Left hindlimb (tissue), 1 donor: ENCODE results near the gene GNRHR.
"Not testable (repeated sequence)": the region's sequence is repeated elsewhere in the genome, so short reads cannot be mapped to it uniquely, and the experiment has no call there.

Source experiments
- DNase-seq: peaks from one replicate; pipeline ENCODE4 v3.0.0-alpha.2; 2018

Gene GNRHR, protein sequence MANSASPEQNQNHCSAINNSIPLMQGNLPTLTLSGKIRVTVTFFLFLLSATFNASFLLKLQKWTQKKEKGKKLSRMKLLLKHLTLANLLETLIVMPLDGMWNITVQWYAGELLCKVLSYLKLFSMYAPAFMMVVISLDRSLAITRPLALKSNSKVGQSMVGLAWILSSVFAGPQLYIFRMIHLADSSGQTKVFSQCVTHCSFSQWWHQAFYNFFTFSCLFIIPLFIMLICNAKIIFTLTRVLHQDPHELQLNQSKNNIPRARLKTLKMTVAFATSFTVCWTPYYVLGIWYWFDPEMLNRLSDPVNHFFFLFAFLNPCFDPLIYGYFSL

DNA sequence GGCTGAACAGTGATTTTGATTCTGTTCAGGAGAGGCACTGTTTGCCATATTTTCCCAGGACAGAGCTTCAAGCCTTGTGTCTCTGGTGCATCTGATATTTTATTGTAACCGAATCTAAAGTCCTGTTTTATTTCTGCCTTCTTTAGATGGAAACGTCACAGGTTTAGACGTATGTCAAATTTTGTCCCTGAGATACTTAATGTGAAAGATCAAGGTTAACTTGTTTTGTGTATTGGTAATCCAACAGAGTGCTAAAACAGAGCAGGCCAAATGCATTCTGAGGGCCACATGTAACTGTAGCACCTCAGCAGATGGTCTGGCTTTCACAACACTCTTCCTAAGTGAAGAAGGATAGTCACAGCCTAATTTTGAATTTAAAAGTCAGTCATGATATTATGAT, at the start of gene GNRHR:
TSS of gene GNRHR (minus strand) at position 101 of the 400 bp plus-strand sequence. CDS start at position 48, 53 bp downstream.
- DNase-seq = no peak

- DNase-seq = no peak
Observed at GRCh38 chr4:67796810-67797209, 42.6 kb upstream of the GNRHR start.

- no peak for DNase-seq
Observed at GRCh38 chr4:67790721-67791120, 36.5 kb upstream of the GNRHR start.

DNA sequence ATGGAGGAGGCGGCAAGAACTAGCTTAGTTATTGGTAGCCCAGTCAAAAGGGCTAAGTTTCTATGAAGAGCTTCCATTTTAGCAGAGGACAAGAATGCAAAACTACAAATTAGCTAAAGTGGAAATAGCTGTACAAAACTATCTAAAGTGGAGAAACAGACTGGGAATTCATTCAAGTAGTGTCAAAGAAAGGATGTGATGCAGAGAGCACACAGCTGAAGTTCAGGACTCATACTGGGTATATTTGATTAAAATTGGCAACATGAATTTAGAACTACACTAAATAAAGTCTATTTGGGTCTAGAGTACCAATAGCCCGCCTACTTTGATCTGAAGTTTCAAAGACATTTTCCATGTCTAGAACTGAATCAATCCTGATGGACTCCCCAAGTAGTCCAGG, 33.1 kb upstream of the GNRHR start:
- DNase-seq = no peak

- no peak for DNase-seq
Observed at GRCh38 chr4:67785528-67785927, 31.3 kb upstream of the GNRHR start.

DNA sequence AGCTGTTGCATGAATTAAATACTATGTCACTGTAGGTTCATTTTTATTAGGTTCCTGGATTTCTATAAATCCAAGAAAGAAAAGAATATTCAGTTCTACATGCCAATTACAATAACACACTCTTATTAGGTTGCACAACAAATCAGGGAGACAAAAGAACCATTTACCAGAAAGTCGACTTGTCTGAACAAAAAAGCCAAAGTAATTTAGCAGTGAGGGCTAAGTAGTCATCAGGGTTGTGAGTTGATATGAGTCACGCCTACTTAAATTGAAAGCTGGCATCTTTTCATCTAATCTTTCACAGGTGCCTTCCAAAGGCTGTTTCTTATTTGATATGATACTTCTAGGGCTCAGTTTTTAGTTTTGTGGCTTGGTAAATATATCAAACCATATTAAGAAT, 25.4 kb upstream of the GNRHR start:
- no peak for DNase-seq

GRCh38 chr4:67776746-67777145, 22.6 kb upstream of the GNRHR start:
- DNase-seq = no peak

- no peak for DNase-seq
Observed at GRCh38 chr4:67770422-67770821, 16.2 kb upstream of the GNRHR start.

DNA sequence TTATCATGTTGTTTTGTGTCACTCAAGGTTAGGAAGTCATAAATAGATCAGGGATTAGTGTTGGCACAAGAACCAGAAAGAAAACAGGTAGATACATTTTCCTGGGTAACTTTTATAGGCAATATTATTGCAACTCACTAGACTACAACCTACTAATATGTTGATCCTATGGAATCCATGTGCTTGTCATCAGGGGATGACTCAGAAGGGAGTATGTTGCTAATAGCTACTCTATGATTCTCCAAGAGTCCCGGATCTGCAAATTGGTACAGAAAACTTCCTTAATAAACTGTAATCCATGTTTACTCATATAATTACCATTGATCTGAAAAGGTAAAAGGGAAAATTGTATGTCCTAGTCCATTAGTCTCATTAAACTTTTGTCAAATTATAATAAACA, 11.7 kb upstream of the GNRHR start:
- DNase-seq = no peak

DNA sequence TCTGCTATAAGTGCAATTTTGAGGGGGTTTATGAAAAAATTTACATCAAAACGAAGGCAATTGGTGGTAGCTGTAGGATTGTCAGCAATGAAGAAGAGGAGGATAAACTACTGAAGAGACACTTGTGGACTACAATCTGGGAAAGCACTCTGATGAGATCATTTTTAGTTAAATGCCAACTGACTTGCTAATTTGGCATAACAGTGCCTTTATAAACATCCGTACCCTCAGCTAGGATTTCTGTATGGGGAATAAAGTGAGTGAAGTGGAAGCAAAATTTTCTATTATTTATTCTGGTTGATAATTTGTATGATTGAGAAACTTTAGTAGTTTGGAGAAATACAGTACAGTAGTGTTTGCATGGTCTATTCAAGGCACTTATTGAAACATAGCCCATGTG, 11.2 kb upstream of the GNRHR start:
- DNase-seq = no peak

DNA sequence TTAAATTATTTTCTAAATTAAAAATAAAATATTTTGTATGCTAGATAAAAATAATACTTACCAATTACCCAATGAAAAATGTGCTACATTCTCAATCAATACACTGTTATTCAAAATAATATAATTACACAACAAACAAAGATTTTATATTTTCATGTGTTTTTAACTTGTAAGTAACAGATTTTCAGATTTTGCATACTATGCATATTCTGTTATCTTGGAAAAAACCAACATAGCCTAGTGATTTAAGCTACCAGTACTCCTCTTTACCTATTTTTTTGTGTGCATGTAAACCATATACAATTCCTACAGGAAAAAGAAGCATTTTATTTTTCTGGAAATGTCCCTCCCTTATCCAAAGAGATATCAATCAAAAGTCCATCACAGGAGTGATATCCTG, 10.0 kb upstream of the GNRHR start:
- DNase-seq = no peak

- DNase-seq = no peak
Observed at GRCh38 chr4:67762086-67762485, 7.9 kb upstream of the GNRHR start.

DNA sequence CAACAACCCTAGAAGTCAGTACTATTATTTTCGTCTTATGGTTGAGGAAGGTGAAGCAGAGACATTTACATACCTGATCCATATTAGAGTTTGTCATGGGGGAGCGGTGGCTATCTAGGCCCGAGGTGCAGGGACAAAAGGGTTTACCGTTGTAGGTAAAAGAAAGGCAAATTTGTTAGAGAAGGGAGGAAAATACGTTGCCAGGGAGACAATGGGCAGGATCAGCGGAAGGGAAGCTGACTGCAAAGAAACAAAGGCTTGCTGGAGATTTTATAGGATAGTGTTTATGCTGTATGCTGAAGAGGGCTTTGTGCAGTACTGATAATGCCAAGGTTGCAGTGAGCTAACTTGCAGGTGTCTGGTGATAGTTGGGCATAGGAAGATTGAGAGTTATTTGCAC, 2.8 kb upstream of the GNRHR start:
- not testable (repeated sequence) for DNase-seq

DNA sequence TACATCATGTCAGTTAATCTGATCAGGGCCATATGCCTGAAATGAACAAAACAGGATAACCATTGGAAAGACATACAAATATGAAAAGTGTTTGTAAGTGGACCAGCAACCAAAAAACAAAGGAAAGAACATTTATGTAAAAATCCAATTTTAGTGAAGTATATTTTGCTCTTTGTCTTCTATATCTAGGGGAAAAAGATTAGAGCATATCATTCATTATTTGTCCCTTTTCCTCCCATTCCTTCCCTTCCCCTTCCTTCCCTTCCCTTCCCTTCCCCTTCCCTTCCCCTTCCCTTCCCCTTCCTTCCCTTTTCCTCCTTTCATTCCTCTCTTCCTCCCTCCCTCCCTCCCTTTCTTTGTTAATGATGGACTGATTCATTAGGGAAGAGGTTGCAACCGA, 1.8 kb upstream of the GNRHR start:
- DNase-seq = no peak

DNA sequence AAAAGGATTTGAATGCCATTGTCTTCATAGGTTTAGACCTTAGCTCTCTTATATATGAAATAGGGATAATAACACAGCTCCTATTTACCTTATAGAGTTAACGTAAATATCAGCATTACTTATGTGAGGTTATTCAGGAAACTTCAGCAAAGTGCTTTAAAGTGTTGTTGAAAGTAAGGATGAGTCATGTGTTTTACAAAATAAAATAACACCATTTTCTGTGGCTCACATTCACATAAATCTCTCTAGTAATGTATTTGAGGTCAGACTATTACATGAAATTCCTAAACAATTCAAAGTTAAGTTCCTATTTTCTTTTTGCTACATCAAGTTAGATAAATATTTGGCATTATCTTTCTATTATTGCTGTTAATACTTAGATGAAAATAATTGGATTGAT, 2.9 kb downstream of the GNRHR start:
- no peak for DNase-seq

DNA sequence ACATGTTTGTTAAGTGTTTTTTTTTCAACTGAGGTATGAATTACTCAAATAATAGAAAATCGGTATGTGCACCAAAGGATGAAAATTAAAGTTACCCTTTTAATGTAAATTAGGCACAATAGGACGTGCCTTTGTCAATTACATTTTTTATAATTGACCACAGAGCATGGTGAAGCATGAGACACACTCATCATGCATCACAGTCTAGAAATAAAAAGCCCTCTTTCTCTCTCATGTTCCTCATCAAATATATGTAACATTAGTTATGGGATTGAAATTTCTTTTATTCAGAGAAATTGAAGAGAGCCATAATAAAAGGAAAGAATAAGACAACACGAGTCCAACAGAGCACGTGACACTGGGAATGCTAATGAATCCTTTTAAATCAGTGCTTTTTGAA, 3.5 kb downstream of the GNRHR start:
- no peak for DNase-seq

GRCh38 chr4:67749286-67749685, 4.9 kb downstream of the GNRHR start:
- no peak for DNase-seq

DNA sequence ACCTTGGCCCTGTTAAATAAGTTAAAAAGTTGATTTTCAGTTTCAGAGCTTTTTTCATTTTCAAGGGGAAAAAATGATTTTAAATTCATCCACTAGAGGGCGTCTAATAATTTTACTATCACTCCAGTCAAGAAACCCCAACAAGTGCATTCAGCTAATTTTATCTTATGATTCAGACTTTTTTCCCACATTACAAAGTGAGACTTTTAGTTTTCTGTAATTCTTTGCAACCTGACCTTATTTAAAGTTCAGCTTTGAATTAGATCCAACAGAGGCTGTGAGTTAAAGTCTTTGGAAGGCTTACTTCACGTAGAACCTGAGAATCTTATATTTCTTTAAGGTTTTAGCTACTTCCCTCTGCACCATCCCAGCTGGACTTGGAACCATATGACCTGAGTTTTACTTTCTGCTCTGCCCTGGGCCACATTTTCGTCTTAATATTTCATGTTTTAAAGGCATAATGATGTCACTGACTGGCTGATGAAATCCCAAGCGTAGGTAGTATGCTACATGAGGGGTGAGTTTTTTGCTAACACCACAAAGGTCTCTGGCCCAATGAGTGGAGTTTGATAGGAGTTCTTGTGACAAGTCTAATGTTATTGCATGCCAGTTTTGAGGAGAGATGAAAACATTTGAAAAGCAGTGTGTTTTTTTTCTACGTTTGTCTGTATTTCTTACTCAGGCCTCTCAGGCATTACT, 7.2 kb downstream of the GNRHR start:
- DNase-seq = no peak

GRCh38 chr4:67744561-67745283, 9.5 kb downstream of the GNRHR start:
- no peak for DNase-seq

- DNase-seq = no peak
Observed at GRCh38 chr4:67743194-67743593, 11.0 kb downstream of the GNRHR start.

DNA sequence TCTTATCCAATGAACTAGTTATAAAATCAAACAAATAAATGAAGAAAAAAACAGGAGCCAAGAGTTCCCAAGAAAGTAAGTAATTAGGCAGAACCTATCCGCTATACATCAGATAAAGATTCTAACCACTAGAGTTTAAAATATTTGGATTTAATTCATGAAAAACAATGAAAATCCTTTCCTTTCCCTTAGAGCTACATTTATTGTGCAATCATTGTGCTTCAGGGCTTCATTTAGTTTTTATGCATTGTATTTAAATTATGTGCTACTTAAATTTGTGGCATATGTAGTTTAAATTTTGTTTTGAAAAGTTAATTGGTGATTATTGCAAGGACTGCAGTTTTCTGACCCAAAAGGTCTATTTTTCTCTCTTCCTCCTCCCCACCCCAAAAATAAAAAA, 17.9 kb downstream of the GNRHR start:
- no peak for DNase-seq

DNA sequence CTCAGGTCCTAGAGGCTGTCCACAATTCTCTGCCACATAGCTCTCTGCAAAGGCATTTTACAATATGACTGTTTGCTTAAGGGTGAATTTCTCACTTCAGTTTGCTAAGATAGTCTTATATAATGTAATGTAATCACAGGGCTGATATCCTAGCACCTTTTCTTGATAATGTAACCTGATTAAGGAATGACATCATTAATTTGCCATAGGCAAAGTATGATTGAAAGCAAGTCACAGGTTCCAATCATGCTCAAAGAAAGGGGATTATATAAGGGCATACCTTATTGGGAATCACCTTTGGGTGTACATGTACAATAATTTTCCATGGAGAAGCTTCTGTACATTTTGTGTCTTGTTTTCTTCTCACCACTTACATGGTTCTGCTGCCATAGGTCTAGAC, 18.9 kb downstream of the GNRHR start:
- no peak for DNase-seq

DNA sequence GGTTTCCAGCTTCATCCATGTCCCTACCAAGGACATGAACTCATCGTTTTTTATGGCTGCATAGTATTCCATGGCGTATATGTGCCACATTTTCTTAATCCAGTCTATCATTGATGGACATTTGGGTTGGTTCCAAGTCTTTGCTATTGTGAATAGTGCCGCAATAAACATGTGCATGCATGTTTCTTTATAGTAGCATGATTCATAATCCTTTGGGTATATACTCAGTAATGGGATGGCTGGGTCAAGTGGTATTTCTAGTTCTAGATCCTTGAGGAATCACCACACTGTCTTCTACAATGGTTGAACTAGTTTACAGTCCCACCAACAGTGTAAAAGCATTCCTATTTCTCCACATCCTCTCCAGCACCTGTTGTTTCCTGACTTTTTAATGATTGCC, 23.7 kb downstream of the GNRHR start:
- not testable (repeated sequence) for DNase-seq
